Stimulated activated CD8-positive, alpha-beta memory T cell treated with anti-CD3 and anti-CD28 coated beads, Interleukin-15, amount 100 ng/mL, for 48 hours (primary cell): ENCODE results near the gene DPYSL4.

Experiments used
- DNase-seq, 2 donors: peaks; one replicate each; pipeline ENCODE4 v3.0.0-alpha.2; 2020; ENCODE audit warnings: low read depth in 2 of 2

Gene DPYSL4

GRCh38 chr10:132196178-132197113, 9.7 kb downstream of the DPYSL4 start:
- no peak for DNase-seq

- DNase-seq, result no peak
Measured at GRCh38 chr10:132197271-132198067, 10.7 kb downstream of the DPYSL4 start.

GRCh38 chr10:132198068-132198370, 11.3 kb downstream of the DPYSL4 start:
- DNase-seq, result no peak

- DNase-seq, result no peak
Measured at GRCh38 chr10:132198381-132199181, 11.8 kb downstream of the DPYSL4 start.

- DNase-seq, result no peak
Measured at GRCh38 chr10:132199268-132199853, 12.6 kb downstream of the DPYSL4 start.

GRCh38 chr10:132199854-132200311, 13.1 kb downstream of the DPYSL4 start:
- DNase-seq, result no peak

GRCh38 chr10:132200344-132201110, 13.8 kb downstream of the DPYSL4 start:
- DNase-seq, result no peak

- DNase-seq, result no peak
Measured at GRCh38 chr10:132201111-132201969, 14.6 kb downstream of the DPYSL4 start.

GRCh38 chr10:132202070-132202970, 15.6 kb downstream of the DPYSL4 start:
- DNase-seq, result no peak

GRCh38 chr10:132203256-132204077, 16.7 kb downstream of the DPYSL4 start:
- no peak for DNase-seq

GRCh38 chr10:132204078-132204780, 17.5 kb downstream of the DPYSL4 start:
- DNase-seq, result no peak

GRCh38 chr10:132204781-132205473, 18.2 kb downstream of the DPYSL4 start:
- DNase-seq, result no peak

GRCh38 chr10:132205650-132206376, 19.1 kb downstream of the DPYSL4 start:
- no peak for DNase-seq

GRCh38 chr10:132206377-132206745, 19.6 kb downstream of the DPYSL4 start:
- DNase-seq, result no peak

- DNase-seq, result no peak
Measured at GRCh38 chr10:132206806-132207535, 20.2 kb downstream of the DPYSL4 start.
